Ecto neural progenitor cell (in vitro differentiated cells): ENCODE results near the gene ZER1.

ENCODE experiments used
- DNase-seq: peaks from one replicate; pipeline ENCODE4 v3.0.0-alpha.2; 2018; ENCODE audit warnings: low spot score

The ZER1 gene

DNA sequence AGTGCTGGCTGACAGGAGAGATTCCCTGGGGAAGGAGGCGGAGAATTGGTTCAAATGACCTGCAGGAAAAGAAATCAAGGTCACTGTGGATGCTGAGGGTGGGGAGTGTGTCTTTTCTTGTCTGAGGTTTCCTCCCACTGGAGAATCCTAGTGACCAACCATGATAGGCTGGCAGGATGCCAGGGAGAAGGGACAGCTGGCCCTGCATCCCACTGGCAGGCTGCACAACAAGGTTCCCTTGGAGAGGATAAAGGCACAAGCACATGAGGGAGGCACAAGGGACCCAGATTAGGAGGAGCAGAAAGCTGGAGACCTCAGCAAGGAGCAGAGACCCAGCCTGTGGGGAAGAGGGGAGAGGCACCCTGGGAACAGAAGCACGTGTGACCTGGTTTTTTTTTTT lies 36.4 kb downstream of the ZER1 start:
- DNase-seq, result no peak

DNA sequence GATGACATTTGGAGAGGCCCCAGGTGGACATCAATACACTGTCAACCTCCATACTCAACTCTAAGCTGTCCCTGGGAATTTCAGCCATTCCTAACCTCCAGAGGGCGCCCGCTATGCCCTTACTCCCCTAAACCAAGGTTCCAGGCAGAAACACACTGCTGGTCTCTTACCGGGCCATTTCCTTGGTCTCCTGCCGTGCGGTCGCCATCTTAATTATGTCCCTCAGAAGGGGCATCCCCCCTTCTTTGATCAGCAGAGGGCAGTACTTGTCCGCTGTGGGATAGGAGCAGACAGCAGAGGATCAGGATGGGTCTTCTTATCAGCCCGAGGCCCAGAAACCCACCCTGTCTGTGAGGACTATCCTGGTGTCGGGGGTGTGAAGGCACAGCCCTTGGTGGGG lies 38.5 kb downstream of the ZER1 start:
- peak; percentile 91 for DNase-seq

DNA sequence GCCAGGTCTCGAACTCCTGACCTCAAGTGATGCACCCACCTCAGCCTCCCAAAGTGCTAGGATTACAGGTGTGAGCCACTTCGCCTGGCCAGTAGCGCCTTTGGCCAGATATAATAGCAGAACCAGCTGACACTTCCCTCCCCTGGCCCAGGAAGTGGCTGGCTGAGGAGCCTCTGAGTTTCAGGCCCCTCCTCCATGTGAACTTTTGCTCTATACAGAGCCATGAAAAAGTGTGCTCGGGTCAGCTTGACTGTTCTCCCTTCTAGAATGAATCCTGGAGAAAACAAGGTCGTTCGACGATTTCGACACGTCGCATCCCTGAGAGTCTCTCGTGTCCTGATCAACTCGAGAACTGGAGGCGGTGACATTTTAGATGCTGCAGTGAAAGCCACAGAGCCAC lies 39.2 kb downstream of the ZER1 start:
- no peak for DNase-seq

DNA sequence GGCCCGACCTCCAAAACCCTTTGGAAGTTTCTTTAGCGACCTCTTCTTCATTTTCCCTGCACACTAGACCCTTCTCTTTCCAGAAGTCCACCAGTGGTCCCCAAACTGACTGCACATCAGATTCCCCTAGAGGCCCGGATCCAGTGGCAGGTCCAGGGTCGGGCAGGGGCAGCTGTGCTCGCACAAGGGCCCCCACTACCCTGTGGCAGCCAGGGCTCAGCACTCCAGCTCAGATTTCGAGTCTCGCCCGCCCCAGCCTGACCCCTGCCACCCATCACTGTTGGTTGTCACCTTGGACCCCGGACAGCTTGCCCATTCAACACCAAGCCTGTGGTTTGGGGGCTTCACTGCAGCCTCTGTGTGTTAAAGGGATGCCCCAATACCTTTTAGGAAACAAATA lies 40.0 kb downstream of the ZER1 start:
- no peak for DNase-seq

DNA sequence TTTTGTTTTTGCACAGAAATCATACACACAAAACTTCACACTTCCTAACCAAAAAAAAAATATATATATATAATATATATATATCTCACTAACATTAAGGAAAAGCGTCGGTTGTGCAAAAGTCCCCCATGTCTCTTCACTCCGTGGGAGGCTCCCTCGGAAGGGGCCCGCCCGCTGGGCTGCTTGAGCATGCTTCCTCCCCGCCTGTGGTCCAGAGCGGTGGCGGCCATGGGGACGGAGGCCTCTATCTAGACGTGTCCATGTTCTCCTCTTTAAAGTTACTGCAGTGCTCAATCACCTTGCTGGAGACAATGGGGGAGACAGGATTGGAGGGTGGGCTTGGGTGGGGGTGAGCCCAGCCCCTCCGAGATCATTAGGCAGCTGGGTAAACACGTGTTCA lies 40.6 kb downstream of the ZER1 start:
- DNase-seq, result no peak

DNA sequence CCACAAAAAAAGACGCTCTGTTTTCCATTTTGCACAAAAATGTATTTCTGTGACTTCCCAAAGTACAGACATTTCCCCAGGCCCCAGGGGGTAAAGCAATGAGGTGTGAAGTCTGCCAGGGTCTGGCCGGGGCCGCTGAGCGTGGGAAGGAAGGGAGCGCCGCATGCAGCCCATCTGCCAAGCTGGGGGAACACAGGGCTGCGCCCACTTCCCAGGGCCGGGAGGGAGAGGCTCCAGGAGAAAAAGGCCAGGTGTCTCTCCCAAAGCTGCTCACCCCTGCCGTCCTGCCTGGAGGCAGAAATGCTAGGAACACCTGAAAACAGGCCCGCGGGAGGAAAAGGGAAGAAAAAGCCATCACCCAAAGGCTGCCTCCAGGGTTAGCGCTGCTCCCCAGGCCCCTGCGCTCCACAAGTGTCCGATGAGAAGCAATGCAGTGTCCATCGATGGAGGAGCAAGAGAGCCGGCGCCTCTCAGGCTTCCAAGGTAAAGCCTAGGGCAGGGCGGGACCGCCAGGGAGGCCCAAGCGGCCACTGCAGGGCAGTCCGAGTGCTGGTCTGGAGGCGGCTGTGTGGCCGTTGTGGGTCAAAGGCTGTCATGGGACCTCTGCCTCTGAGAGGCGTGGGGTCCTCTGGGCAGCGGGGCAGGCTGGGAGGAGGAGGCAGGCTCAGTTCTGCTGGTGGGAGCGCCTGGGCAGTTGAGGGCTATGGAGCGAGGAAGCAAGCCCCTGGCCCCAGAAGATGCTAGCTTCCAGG lies 41.8 kb downstream of the ZER1 start:
- no peak for DNase-seq

DNA sequence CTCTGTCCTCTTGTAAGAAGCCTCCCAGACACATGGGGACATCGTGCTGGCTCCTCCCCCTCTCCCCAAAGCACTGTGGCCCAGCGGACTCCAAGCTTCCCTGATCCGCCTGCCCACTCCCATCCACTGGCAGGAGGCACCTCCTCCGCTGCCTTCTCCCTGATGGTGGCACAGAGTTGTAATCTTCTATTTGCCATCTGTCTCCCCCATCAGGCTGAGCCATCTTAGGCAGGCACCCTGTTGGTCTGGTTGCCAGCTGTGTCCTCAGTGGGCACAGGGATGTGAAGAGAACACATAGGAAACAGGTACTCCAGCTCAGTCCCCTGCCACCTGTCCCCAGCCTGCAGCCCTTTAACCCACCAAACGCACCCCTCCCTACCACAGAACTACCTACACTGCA lies 42.4 kb downstream of the ZER1 start:
- DNase-seq, result no peak

DNA sequence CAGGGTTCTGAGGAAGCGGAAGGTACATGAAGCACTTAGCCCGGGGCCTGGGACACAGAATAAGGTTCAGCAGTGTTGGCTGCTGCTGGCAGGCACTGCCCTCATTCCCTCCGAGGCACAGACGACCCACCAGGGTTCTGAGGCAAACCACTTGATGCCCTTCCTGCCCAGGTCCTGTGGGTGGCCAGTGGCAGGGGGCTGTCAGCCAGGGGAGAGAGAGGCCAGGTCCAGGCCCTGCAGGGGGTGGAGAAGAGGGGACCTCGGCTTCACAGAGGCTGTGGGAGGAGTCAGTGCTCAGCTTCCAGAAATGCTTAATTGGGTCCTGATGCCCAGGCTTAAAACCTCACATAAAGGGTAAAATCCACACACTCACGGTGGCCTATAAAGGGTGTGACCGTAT lies 43.4 kb downstream of the ZER1 start:
- DNase-seq, result no peak

DNA sequence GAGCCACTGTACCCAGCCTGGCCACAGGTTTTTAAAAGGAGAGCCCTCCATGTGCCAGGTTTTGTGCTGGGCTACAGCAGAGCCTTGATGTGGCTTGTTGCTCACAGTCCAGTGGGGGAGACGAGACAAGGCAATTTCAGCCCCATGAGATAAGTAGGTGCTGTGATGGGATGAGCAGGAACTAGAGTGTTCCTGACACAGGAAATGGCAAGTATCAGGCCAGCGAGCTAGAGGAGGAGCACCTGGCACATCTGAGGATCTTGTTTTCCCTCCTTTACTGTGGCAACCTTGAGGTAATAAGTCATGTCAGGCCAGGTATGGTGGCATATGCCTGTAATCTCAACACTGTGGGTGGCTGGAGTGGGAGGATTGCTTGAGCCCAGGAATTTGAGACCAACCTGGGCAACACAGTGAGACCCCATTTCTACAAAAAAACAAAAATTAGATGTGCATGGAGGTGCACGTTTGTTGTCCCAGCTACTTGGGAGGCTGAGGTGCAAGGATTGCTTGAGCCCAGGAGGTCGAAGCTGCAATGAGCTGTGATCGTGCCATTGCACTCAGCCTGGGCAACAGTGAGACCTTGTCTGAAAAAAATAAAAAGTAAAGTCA lies 44.0 kb downstream of the ZER1 start:
- DNase-seq, result no peak

DNA sequence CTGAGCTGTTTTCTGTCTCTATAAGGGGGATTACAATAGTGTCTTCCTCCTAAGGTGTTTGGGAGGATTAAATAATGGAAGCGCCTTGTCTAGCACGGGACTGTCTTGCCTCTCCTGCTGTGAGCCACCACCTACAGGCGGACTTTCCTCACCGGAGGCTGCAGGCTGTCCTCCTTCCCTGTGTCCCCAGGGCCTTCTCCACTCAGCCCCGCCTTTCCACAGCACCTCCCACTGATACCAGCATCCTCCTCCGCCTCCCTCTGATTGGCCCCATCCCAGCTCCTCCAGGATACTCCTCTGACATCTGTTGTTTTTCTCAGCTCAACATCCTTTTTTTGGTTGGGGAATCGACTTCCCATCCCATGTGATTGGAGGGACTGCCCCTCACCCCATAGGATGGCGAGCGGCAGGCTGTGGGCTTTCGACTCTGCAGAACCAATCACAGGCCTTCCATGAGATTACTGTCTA lies 46.9 kb downstream of the ZER1 start:
- DNase-seq, result peak; percentile 85

DNA sequence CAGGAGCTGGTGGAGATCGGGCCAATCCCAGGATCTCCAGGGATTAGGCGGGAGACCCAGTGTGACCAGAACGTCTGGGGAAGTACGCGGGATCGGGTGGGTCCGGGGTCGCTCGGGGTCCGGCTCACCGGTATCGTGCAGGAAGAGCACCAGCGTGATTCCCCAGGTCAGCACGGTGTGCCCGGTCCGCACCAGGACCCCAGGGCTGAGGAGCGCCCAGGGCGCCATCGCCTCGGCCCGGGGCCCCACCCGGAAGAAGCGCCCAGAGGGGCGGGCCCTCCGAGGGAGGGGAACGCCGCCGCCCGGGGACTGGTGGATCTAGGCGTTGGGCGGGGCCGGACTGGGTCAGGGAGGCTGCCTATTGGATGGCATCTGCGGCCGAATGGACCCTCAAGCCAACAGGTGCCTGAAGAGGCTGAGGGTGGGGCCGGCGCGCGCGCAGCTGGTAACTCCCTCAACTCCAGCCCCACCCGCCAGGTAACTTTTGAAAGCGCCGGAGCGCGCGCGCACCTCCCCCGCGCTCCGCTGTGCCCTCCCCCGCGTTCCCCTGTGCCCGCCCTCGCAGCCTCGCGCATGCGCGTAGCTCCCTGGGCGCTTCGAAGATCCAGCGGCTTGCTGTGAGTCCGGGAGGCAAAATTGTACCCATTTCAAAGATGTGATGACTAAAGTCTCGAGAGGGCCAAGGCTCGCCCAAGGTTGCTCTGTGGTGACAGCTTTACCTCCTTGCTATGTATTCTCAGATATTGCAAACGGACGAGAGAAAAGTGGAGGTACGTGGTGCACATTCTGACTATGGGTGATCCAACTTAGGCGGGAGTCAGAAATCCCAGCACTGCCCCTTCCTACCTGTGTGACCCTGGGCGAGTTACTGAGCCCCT lies 47.6 kb downstream of the ZER1 start, which contains the start of gene ZDHHC12:
Gene ZDHHC12 (minus strand): TSS at position 262 of the 878 bp plus-strand sequence. CDS start 34 bp downstream, at position 228.
- peak; percentile 98 for DNase-seq

DNA sequence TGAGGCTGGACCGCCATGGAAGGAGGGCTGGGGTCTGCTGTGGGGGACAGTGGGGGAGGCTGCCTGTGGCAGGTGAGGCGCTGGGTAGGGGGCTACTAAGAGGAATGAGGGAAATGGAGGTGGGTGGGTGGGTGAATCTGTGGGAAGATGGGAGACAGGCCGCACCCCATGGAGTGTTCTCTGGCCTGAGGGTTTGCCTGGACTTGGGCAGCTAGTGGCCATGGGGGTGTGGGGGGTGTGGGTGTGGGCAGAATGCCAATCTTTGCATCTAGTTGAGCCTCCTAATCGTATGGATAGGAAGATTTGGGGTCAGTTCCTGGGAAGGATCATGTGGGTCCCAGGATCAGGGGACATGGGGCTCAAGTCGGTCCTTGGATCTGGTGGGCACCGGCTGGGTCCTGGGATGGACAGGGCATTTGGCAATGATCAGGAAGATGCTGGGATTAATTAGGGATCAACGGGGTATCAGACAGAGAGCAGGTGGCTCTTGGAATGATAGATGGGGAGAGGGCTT lies 48.3 kb downstream of the ZER1 start:
- no peak for DNase-seq

DNA sequence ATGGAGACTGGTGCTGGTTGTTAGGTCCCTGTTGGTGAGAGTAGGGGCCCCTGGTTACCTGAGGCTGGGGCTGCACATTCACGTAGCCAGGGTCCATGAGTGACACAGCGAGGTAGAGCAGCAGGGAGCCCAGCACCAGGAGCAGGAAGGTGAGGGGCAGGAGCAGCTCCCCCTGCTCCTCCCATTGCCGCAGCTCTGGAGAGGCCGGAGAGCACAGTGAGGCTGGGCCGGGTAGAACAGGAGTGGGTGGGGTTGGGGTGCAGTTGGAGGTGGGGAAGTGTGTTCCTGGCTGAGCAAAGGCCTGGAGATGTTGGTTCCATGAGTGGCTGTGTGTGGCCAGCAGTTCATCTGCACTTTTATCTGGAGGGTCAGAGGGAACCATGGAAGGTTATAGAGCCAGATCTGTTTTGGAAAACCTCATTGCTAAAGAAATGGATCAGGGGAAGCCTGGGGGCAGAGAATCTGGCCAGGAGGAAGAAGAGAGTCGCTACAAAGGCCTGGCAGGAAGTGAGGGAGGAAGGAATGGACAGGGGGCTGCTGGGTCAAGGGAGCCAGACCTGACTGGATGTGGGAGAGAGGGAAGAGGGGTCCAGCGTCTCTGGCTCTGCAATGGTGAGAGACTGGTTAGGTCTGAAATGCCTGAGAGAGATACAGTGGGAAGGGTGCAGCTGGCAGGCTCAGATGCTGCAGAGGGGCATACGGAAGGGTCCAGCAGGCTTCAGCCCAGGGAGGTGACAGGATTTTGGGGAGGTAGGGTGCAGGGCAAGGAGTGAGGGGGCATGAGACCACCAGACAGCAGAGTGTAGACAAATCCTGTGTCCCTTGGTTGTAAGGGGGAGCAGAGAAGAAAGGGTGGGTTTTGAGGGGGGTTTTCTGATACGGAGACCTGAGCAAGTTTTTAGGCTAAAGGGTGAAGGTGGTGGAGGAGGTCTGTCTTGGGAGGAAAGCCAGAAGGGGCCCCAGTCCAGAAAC lies 49.1 kb downstream of the ZER1 start:
- no peak for DNase-seq

DNA sequence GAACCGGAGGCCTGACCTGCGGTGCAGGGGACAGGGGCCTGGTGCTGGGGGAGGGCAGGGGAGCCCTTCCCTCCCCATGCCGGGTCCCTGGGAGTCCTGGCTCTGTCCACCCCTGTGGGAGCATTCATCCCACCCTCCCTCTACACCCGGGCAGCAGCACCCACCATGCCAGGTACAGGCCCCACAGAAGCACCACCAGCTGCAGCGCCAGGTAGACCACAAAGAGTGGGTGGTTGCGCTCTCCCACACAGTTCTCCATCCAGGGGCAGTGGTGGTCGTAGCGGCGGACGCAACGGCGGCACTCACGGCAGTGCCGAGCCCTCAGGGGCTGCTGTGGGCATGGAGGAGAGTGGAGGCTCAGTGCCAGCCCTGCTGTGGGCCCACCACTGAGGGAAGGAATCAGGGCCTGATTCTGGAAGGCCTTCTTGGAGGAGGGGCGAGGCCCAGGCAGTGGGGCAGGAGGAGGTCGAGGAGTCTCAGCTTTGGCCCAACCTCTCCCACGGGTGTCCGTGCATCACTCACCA lies 50.2 kb downstream of the ZER1 start:
- no peak for DNase-seq

DNA sequence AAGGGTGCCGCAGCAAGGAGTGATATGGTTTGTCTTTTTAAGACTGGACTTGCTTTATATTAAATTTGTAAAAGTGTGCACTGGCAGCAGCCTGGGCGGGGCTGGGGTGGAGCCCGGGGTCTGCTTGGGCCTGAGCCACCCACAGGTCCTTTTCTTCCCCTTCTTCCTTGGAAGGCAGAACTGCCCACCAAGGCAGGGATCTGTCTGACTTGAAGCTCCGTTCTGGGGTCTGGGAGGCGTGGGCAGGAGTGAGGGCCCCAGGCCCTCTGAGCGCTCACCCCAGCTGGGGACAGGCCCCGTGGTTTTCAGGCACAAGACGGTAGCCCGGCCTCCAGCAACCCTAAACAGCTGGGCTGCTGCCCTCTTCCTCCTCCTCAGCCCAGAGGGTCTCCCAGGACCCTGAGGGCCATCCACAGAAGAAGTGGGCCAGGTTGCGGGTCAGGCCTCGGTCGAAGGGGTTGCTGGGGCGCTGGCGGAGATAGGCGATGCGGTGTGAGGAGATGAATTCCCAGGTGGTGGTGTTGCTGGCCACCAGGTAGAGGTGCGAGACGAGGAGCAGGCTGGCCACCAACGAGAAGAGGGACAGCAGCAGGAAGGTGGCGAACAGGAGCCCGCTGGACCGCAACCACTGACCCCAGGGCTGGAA lies 50.8 kb downstream of the ZER1 start:
- DNase-seq, result no peak

DNA sequence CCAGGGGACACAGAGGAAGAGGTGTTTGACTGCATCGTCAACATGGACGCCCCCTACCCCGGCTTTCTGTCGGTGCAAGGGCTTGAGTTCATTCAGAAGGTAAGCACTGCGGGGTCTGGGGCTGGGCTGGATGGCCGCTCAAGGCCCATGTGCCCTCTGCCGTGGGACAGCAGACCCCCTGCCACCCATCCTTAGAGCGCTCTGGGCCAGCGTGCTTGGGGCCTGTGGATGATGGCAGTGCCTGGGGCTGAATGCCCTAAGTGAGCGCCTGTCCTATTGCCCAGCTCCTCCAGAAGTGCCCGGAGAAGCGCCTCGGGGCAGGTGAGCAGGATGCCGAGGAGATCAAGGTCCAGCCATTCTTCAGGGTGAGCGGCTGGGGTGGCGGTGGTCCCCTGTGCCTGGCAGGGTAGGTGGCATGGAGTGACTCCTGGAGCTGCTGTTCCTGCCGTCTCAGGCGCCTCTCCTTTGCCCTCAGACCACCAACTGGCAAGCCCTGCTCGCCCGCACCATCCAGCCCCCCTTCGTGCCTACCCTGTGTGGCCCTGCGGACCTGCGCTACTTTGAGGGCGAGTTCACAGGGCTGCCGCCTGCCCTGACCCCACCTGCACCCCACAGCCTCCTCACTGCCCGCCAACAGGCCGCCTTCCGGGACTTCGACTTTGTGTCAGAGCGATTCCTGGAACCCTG lies 51.7 kb downstream of the ZER1 start:
- DNase-seq, result no peak

DNA sequence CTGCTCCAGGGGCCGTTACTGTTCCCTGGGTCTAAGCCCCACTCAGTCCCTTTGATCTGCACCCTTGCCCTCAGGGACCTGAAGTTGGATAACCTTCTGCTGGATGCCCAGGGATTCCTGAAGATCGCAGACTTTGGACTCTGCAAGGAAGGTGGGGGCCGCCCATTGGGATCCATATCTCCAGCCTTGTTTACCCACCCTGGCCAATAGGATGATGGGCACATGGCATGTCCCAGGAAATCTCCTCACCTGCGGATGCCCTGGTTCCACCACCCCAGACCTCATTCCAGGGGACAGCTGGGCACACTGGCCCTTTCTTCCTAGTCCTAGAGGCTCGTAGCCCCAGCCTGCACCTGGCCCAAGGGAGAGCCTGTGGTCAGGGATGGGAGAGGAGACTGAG lies 53.3 kb downstream of the ZER1 start:
- no peak for DNase-seq

DNA sequence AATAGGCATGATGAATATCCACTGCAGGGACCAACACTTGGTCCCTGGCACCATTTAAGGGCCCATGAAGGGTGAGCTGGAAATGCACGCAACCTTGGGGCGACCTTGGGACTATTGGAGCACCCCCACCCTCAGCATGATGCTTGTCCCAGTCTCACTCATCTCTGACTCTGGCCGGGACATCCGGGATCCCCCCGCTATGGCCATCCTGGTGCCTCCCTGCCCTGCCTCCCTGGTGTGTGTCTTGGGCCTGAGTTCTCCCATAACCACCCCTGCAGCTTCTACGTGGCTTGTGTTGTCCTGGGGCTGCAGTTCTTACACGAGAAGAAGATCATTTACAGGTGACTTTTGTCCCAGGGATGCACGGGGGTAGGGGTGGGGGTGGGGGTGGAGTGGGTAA lies 53.7 kb downstream of the ZER1 start:
- no peak for DNase-seq

DNA sequence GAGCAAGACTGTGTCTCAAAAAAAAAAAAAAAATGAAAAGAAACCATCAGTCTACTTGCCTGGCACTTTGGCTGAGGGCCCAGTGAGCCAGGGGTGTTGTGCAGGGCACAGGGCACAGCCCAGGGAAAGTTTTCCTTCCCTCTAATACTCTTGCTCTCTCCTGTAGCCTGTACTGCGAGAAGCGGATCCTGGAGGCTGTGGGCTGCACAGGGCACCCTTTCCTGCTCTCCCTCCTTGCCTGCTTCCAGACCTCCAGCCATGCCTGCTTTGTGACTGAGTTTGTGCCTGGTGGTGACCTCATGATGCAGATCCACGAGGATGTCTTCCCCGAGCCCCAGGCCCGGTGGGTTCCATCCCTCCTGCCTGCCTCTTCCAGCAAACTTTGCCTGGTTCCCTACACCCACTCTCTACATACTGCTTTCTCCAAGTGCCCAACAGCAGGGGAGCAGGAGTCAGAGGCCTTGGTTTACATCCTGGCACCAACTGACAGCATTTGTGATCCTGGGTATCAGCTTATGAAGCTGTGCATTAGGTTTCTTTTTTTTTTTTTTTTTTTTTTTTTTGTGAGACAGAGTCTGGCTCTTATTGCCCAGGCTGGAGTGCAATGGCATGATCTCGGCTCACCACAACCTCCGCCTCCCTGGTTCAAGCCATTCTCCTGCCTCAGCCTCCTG lies 55.0 kb downstream of the ZER1 start:
- no peak for DNase-seq

DNA sequence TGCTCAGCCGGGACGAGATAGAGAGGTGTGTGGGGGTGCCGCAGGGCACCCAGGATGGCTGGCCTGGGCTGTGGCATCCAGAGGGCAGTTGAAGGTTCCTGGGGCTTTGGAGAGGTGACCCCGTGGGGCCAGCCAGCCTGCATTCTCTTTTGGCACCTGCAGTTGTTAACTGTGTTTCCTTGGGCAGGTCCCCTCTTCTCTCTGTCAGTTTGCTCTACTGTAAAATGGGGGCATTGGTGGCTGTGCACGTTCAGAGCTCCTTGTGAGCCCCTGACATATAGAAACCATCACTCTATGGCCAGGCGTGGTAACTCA lies 56.3 kb downstream of the ZER1 start:
- DNase-seq, result no peak
